Endothelial cell of umbilical vein (primary cell): ENCODE data around the gene SPART.

ENCODE experiments used
- CTCF ChIP-seq, 2 donors: IDR thresholded peaks; 1 replicate in 1 of 2; 2 replicates in 1 of 2; pipeline ENCODE4 v1.5.1; 2011; ENCODE audit warnings: low read length in 2 of 2, mild to moderate bottlenecking in 2 of 2, moderate library complexity in 2 of 2, control low read depth in 1 of 2, inconsistent platforms in 1 of 2, low read depth in 1 of 2; ENCODE audit not compliant: insufficient read depth in 1 of 2; ENCODE audit errors: extremely low read depth in 1 of 2
- GATA2 ChIP-seq: IDR thresholded peaks from 2 replicates; pipeline ENCODE4 v1.7.0; 2011; ENCODE audit warnings: low read depth, mild to moderate bottlenecking, moderate library complexity, mixed read lengths, low read length; ENCODE audit not compliant: insufficient read length, insufficient read depth
- JUN ChIP-seq: IDR thresholded peaks from 2 replicates; pipeline ENCODE4 v1.6.1; 2011; ENCODE audit warnings: borderline replicate concordance, low read depth; ENCODE audit not compliant: insufficient read length, insufficient read depth
- POLR2A ChIP-seq: IDR thresholded peaks from 2 replicates; pipeline ENCODE4 v1.6.1; 2012; ENCODE audit warnings: low read depth, mild to moderate bottlenecking, control low read depth, low read length
- POLR2AphosphoS5 ChIP-seq: IDR thresholded peaks from 2 replicates; pipeline ENCODE4 v1.6.1; 2012; ENCODE audit warnings: low read depth, mild to moderate bottlenecking, control low read depth, low read length, moderate library complexity; ENCODE audit not compliant: insufficient read depth

GRCh38 chr13:36342715-36343114 lies 3.5 kb downstream of the SPART start:
- no peak for TF ChIP-seq JUN
- TF ChIP-seq CTCF (IDR thresholded peaks at IDR 0.05; ENCODE audit: extremely low read depth in 1 of 2, insufficient read depth in 1 of 2, low read depth in 1 of 2, low read length in 2 of 2) = no peak
- no peak for TF ChIP-seq POLR2A
- no peak for TF ChIP-seq POLR2AphosphoS5
- no peak for TF ChIP-seq GATA2
